ENCODE data around the gene CLVS2.

- TF ChIP-seq CTCF (IDR thresholded peaks at IDR 0.05): no peak
- no peak for TF ChIP-seq POLR2A (IDR thresholded peaks at IDR 0.05)
Observed at GRCh38 chr6:123017104-123017682, 21.2 kb downstream of the CLVS2 start.
